ENCODE results near the gene PVALB.

DNA sequence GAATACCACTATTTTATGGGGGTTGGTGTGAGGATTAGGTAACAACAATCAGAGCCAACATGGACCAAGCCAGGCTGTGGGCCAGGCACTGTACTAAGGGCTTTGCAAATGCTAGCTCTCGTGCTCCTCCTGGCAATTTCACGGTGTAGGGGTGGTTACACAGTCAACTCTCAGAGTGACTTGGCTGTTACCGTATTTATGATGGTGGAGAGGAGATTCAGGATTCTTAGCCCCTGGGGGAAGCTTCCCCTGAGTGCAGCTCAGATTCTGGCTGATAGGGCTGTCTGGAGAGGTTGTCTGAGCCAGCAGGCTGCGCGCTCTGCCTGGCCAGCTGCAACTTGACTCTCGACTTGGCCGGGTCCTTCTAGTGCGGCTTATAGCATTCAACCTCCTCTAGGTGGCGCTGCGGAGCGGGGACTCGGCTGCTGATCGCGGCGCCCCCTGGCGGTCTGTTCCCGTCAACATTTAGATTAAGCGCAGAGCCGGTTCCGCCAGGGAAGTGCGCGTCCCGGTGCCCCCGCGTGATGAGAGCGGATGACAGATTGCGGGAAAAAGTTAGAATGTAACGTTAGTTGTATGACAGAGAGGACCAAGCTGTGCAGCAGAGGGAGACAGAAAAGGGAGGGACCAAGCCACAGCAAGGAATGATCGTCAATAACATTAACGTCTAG lies 39.4 kb upstream of the PVALB start:
- TF ChIP-seq, protein P1, sequence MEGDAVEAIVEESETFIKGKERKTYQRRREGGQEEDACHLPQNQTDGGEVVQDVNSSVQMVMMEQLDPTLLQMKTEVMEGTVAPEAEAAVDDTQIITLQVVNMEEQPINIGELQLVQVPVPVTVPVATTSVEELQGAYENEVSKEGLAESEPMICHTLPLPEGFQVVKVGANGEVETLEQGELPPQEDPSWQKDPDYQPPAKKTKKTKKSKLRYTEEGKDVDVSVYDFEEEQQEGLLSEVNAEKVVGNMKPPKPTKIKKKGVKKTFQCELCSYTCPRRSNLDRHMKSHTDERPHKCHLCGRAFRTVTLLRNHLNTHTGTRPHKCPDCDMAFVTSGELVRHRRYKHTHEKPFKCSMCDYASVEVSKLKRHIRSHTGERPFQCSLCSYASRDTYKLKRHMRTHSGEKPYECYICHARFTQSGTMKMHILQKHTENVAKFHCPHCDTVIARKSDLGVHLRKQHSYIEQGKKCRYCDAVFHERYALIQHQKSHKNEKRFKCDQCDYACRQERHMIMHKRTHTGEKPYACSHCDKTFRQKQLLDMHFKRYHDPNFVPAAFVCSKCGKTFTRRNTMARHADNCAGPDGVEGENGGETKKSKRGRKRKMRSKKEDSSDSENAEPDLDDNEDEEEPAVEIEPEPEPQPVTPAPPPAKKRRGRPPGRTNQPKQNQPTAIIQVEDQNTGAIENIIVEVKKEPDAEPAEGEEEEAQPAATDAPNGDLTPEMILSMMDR (conservative IDR thresholded peaks at IDR 0.05; ENCODE audit: low read length), result peak; percentile 100
- no peak for TF ChIP-seq EZH2phosphoT487 (IDR thresholded peaks at IDR 0.05; ENCODE audit: borderline replicate concordance, low read depth, low read length)

Data from OCI-LY7 (cell line).